Myocyte (in vitro differentiated cells): ENCODE results near the gene TRIM39. TPM values are rescaled to one million over a fixed set of nuclear protein-coding genes. Genes with fewer than 3 reads are reported as not detected.

Source experiments
- DNase-seq: peaks from one replicate; pipeline ENCODE4 v3.0.0-alpha.2; 2012; ENCODE audit warnings: low read depth
- total RNA-seq: library from RNA; depleted of rRNA; stranded (reverse); fragments of >200 nt; gene quantifications from 2 replicates; pipeline ENCODE4 v1.2.3, GENCODE V29; 2014

Gene TRIM39
- total RNA-seq, 1 donor from 2014 or later = 12.9 TPM

DNA sequence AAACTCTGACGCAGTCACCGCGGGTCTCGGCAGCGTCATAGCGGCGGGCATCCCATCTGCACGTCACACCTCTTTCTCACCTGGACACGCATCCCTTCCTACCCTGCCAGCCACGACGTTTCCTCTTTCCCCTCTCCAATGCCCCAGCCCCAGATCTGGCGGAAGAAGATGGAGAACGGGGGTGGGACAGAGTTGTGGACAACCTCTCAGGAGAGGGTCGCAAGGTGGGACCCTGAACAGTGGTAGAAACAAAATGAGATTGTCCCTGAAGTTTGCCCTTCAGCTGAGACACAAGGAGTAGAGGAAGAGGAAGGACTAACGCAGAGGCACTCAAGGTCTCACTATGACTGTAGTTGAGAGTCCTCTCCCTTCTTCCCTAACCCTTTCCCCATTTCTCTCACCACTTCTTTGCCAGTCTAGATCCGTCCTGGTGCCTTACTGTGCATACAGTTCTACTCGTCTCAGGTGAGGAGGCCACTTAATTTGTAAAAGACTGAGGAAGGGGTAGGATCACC is 562 bp downstream of the TRIM39 start:
- DNase-seq = no peak

DNA sequence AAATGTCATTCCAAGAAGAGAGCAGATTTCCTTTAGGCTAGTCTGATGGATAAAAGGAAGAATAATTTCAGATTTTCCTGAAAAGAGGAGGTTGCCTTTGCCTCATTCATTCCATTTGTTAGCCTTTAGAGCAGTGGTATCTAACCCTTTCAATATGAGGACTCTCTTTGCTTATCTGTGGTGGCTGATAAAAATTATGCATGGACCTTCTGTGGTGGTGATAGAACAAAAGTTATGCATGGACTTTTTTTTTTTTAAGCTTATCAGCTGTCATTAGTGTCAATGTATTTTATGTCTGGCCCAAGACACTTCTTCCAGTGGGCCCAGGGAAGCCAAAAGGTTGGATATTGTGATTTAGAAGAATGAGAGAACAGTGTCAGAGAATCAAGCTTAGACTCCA is 1.7 kb downstream of the TRIM39 start:
- DNase-seq = no peak

DNA sequence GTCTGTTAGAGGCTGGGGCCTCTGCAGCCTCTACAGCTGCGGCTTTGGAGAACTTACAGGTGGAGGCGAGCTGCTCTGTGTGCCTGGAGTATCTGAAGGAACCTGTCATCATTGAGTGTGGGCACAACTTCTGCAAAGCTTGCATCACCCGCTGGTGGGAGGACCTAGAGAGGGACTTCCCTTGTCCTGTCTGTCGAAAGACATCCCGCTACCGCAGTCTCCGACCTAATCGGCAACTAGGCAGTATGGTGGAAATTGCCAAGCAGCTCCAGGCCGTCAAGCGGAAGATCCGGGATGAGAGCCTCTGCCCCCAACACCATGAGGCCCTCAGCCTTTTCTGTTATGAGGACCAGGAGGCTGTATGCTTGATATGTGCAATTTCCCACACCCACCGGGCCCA is 2.6 kb downstream of the TRIM39 start:
- DNase-seq = no peak

DNA sequence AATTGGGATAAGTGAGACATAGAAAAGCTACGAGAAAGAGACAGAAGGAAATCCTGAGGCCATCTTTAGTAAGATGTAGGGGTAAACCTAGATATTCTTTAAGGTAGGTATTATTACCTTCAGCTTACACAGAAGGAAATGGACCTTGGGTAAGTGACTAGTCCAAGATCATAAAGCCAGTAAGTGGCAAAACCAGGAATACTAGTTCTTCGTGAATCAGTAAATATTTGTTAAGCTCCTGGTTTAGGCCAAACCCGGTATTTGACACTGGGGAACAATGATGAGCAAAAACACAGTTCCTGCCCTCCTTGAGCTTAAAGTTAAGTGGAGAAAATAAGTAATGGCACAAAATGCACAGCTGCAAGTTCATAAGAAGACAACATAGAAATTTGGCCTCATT is 5.3 kb downstream of the TRIM39 start:
- DNase-seq = no peak

DNA sequence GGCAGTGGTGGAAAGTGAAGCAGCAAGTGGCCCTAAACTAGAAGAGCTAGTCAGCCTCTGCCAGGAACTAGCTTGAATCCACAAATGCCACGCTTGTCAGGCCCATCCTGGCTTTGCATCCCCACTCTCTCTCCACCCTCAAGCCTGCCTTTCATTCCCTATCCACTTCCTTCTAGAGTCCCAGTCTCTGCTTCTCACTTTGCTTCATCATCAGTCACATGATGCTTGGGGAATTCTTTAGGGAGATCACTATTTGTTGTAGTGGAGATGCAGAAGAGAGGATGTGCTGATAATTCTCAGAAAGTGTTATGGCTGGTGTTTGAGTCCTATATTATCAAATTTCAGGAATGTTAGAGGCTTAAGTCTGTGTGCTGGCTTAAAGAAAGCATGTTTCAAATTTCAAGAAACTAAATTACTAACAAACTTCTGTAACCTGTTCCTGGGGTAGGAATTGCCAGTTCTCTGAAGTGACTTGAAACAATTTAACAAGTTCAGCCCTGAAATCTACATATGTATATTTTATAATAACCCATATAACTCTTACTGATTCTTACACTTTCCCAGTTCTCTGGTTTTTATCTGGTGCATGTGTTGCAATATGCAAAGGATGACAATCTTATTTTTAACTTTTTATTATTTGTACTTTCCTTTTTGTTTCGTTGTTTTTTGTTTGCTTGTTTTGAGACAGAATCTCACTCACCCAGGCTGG is 7.5 kb downstream of the TRIM39 start:
- DNase-seq = no peak

DNA sequence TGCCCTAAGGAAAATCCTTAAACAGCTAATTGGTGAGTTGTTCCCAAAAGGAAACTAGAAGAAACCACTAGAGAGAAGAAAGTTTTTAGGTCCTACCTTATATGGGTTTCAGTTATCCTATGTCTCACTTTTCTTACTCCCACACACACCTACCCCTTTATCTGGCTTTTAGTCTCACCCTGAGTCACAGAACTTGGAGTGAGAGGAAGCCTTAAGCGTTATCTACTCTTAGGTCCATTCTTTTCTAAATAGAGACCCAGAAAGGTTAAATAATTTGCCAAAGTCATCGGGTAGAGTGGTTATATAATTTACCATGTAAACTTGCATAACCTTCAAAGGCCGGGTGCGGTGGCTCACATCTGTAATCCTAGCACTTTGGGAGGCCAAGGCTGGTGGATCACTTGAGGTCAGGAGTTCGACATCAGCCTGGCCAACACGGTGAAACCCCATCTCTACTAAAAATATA is 13.9 kb downstream of the TRIM39 start:
- DNase-seq = no peak

DNA sequence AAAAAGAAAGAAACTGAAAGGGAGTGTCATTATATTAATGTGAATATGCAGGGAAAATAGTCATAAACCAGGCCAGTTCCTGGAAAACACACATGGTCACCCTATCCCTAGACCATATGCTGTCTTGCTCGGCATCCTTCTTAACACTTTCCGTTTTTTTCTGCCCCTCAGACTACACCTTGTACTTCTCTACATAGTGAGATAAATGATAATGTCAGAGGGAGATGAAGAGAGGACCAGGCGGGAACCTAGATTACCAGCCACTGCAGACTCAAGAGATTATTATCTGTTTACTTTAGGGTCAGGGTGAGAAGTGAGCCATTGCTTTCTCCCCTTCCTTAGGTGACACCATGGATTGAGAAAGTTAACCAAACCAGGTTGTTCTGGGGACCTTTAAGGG is 14.5 kb downstream of the TRIM39 start:
- DNase-seq = no peak

DNA sequence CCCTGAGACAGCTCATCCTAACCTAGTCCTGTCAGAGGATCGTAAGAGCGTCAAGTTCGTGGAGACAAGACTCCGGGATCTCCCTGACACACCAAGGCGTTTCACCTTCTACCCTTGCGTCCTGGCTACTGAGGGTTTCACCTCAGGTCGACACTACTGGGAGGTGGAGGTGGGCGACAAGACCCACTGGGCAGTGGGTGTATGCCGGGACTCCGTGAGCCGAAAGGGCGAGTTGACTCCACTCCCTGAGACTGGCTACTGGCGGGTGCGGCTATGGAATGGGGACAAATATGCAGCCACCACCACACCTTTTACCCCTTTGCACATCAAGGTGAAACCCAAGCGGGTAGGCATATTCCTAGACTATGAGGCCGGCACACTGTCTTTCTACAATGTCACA is 15.0 kb downstream of the TRIM39 start:
- DNase-seq = no peak

DNA sequence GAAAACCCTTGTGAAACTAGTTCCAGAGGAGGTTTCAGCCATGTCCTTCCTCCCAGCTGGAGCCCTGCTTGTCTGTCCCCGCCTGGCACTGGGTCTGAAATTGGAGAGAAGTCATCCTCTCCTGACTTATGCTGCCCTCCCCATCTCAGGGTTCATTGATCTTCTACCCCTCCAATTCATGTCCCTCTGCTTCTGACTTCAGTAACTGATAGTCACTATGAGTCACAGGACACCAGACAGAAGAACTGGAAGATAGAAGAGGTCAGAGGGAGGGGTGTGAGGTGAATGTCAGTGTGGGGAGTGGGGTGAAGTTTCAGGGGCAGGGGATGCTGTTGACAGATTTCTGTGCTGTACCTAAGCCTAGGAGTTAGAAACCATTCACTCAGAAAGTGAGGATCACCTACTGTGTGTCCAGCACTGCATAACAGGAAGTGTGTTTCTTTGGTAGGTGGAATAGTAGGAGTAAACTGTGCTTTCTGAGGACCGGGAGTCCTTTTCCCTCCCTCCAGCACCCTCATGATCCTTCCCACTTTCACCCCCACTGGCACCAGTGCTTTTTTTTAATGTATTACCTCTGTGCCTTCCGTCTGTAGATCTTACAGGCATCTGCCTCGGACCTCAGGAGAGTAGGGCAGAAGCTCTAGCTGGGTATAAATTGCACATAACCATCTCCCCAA is 17.6 kb downstream of the TRIM39 start:
- DNase-seq = no peak

DNA sequence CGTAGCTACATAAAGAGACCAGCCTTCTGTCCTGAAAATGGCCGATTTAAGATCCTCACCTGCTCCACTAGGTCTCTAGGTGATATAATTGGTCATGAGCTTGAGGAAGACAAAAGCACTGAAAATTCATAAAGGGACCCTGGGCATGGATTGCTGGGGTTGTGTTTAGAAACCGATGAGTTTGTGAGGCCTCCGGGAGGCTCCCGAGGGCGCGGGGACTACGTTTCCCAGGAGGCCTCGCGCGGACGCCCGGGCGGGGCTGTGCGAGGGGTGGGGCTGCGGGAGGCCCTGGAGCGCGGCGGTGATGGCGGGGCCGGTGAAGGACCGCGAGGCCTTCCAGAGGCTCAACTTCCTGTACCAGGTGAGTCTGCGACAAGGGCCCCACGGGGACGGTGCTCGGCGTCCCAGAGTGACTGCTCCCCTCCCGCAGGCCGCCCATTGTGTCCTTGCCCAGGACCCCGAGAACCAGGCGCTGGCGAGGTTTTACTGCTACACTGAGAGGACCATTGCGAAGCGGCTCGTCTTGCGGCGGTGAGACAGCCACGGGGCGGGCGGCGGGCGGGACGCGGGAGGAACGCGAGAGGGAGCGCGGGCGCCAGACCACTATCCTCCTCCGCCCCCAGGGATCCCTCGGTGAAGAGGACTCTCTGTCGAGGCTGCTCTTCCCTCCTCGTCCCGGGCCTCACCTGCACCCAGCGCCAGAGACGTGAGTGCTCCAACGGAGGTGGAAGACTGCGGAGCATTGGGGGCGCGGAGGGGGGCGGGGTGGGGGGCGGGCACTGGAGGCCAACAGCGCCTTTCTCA is 18.3 kb downstream of the TRIM39 start, which contains the start of gene RPP21:
RPP21 (plus strand) TSS at position 289 of the 804 bp plus-strand sequence; CDS start at position 305, 16 bp downstream.
- peak; percentile 82 for DNase-seq

DNA sequence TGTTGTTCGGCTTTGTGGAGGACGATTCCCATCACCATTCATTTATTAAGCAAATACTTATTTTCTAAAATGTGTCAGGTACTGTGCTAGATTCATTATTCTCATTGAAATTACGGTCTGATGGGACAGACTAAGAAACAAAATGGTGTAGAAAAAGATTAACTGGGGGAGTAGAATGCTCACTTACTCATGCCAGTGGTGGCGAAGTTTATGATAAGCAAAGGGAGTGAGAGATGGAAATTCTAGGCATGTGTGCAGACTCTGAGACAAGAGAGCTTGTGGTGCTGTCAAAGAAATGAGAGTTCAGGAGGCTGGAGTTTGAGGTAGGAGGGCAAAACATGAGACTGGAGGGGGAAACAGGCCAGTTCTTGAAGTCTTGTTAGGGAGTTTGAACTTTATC is 19.1 kb downstream of the TRIM39 start:
- DNase-seq = no peak

DNA sequence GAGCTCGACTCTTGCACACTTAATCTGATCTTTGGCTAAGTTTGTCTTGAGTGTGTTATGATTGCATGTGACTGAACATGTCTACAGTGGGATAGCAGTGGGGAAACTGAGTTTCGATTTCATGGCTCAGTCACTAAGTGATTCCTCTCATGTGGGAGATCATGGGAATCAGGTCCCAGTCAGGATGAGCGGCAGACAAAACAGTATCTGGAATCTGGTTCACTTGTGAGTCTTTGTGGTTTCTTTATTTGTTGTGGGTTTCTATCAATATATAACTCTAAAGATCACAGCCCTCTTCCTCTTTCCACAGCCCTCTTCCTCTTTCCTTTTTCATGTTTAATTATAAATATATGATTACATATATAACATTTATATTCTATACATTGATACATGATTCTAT is 22.2 kb downstream of the TRIM39 start:
- no peak for DNase-seq

DNA sequence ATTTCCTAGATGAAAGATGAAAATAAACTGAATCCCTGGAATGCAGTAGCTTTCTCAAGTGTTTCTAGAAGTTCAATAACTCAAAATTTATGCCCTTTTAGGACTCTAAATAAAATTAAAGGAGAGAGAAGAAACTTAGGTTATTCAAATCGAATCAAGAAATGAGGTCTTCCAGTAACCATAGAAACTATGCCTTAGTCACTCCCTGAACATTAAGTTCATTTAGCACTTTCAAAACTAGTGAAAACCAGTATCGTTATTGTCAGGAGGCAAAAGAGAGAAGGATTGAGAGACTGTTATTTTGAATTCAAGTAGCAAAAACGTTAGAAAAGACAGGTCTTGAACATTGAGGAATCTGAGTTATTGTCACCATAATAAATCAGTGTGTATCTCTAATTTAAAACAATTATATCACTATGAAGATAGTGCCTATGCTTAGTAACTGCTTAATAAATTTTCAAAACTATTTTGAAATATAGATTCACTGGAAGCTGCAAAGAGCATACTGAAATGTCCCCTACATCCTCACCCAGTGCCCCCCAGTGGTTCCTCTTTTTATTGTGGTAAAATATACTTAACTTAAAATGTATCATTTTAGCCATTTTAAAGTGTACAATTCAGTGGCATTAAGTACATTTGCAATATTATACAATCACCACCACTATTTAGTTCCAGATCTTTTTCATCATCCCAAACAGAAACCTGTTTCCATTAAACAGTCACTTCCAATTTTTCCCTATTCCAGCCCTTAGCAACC is 22.9 kb downstream of the TRIM39 start:
- DNase-seq = no peak

DNA sequence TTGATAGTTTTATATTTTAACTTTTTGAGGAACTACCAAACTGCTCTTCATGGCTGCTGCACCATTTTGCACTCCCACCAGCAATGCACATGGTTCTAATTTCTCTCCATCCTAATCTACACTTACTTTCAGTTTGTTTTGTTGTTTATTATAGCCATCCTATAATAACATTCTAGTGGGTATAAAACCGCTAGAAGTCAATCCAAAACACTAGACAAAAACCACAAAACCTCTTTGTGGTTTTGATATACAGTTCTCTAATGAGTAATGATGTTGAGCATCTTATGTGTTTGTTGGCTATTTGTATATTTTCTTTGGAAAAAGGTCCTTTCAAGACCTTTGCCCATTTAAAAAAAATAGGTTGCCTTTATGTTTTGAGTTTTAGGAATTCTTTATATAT is 23.8 kb downstream of the TRIM39 start:
- no peak for DNase-seq

DNA sequence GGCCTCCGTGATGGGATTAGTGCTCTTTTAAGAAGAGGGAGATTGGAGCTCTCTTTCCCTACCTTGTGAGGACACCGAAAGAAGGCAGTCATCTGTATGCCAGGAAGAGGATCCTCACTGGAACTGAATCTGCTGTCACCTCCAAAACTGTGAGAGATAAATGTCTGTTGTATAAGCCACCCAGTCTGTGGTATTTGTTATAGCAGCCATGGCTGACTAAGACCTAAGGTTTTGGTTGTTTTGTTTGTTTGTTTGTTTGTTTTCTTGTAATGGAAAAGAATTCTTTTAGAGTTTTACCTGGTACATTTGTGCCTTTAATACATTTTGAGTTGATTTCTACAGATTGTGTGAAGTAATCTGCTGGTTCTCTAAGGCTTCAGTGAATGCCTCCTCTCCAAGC is 25.8 kb downstream of the TRIM39 start:
- no peak for DNase-seq

DNA sequence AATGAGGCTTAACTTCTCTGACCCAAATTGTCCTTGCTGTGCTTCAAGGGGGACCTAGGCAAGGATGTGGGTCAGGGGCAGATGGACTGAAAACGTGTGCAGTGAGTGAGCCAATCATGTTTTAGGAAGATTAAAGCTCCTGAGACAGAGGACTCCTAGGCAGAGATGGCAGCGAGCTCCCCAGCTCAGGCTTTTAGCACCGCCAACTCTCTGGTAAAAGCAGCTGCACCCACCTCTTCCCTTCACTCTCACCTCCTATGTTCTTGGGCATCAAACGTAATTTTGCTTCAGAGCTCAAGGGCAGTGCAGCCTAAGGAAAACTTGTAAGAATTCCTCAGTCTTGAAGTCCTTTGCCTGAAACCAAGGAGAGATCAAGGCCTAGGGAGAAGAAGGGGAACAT is 28.6 kb downstream of the TRIM39 start:
- DNase-seq = no peak

DNA sequence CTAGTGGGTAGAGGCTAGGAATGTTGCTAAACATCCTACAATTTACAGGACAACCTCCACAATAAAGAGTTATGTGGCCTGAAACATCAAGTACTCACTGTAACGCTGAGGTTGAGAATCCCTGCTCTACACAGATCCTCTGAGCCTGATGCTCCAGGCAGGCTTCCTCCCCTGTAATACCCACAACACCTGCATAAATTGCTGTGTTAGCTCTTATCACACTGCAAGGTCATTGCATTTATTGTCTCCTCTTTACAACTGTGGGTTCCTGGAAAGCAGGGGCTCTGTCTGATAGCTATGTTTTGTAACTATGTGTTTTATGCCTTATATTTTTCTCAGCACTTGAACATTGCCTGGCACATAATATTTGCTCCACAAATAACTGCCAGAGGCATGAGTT is 29.8 kb downstream of the TRIM39 start:
- no peak for DNase-seq

DNA sequence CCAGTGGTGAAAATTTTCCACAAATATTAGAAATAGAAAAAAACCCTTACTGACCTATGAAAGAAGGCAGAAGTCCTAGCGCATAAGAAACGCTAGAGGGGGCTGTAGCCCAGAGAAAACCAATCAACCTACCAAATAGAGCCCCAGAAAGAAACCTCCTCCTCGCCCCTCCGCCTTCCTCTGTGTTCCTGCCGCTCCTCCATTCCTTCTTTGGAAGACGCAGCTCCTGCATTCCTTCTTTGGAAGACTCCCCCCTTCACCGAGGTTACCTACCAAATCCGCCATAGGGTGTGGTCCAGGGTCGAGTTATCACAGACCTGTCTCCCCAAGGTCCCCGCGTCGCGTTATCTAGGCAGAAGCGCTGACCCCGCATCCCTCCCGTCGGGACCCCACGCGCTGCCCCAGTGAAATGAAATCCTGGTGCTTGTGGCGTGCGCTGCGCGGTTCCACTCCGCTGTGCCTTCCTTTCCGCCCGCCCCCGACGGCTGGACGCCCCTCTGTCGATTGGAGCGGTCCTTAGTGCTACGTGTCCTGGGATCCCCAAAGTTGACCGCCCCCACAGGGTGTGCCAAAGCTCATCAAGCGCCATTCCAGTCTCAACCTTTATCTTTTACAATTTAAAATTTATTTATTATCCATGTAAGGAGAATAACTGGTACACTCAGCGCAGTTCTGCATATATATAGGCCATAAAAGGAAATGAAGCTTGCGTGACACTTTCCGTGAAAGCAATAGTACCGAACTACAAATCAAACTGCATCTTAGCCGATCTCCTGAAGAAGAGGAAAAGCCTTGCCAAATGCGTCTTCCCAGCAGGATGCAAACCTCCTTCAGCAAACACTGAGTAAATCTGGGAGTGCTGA is 31.2 kb downstream of the TRIM39 start:
- DNase-seq = peak; percentile 70

DNA sequence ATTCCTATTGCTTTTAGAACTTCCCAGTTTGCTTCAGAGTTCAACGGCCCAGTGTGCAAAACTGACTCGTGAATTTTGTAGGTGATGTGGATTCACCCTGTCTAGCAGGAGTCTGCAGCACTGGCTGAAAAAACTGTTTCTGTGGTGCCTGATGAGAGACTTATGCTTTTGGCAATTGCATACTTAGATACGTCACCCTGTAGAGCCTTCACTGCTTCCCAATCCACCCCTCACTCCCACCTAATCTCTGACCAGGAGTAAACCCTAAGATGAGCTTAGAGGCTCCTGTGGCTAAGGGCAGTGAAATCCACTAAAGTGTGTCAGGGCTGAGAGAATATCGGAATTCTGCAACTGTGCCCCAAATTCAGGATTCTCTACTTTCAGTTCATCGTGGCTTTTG is 32.5 kb downstream of the TRIM39 start:
- DNase-seq = no peak

DNA sequence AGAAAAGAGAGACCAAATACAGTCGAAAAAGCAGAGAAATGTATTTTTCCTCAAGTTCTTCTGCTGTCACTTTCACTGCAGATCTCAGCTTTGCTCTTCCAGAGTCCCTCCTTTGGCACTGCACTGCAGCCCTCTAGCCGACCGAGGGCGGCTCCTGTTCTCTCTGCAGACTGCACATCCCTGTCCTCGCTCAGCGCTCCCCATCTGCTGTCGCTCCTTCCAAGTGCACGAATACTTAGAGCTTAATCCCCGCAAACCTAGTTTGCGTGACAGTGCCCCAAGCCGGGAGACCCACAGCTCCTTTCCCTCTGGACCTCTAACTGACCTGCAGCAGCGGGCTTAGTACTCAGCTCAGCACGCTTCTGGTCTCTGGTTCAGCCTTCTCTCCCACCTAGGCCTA is 33.4 kb downstream of the TRIM39 start:
- no peak for DNase-seq
